ENCODE measurements around the gene AOPEP. TPM values are rescaled to one million over a fixed set of nuclear protein-coding genes. Genes with fewer than 3 reads are reported as not detected.

AOPEP gene
- total RNA-seq, 1 experiment from 2014 or later, result 36.4 TPM

DNA sequence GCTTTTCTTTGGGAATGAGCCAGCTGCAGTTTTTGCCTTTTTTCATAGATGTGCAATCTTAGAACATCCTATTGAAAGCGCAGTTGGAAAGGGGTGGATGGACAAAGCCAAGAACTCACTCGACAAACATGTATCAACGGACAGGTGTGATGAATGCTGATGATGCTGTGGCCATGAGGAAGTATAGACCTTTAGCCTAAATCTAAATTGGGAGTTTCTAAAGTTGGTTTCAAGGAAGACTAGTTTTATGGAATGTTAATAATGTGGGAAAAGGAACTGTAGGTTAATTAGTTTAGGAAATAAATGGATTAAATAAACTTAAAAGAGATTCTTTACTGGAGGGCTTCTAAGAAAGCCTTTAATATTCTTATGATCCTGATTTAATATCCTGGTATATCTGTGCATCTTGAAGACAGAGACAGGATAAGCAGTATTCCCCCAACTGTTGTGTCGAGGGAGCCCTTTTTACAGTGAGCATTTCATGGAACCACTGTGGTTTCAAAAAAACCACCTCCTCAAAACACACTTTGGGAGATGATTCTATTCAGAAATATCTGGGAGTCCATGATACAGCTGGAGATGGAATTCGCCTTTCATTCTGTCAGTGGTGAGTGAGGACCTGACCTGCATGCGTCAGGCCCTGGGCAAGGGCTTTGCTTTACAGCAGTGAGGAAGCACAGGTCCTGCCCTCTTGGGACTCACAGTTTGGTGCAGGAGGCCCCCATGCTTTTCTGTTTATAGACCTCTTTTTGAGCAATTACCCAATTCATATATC, 82.6 kb downstream of the AOPEP start:
- peaks cover 30% of the 10 kb centered on the region for H3K4me1 ChIP-seq (ENCODE audit: control insufficient read depth, insufficient read depth, low read length)
- peak overlapping the region; percentile 54; the same call in 1 of the 2 replicates for H3K27ac ChIP-seq (ENCODE audit: low read length)
- no peaks in the 10 kb centered on the region for H3K36me3 ChIP-seq (ENCODE audit: control insufficient read depth, insufficient read depth, low read length)
- DNase-seq (ENCODE audit: low read depth, low spot score), result no peak
- no peak for ATAC-seq
- CTCF ChIA-PET, result no interaction called here
- intact Hi-C loops (cut with micrococcal nuclease; ENCODE audit: unreplicated experiment), result no loop called here
- no peaks in the 10 kb centered on the region for H3K9me3 ChIP-seq (ENCODE audit: control insufficient read depth, insufficient read depth, low read depth, low read length)
- H3K27me3 ChIP-seq (ENCODE audit: control insufficient read depth, insufficient read depth, low read length), result no peaks in the 10 kb centered on the region
- no TSS peak for BruUV-seq (replicated peaks)
- in situ Hi-C loops (cut with HindIII; ENCODE audit: low pct_unique_long_range_greater_than_20kb, low sequenced_read_pairs), result no loop called here
- TF ChIP-seq TCF7L2 (IDR thresholded peaks at IDR 0.05; ENCODE audit: low read depth, low read length), result no peak
- TF ChIP-seq, protein P1, sequence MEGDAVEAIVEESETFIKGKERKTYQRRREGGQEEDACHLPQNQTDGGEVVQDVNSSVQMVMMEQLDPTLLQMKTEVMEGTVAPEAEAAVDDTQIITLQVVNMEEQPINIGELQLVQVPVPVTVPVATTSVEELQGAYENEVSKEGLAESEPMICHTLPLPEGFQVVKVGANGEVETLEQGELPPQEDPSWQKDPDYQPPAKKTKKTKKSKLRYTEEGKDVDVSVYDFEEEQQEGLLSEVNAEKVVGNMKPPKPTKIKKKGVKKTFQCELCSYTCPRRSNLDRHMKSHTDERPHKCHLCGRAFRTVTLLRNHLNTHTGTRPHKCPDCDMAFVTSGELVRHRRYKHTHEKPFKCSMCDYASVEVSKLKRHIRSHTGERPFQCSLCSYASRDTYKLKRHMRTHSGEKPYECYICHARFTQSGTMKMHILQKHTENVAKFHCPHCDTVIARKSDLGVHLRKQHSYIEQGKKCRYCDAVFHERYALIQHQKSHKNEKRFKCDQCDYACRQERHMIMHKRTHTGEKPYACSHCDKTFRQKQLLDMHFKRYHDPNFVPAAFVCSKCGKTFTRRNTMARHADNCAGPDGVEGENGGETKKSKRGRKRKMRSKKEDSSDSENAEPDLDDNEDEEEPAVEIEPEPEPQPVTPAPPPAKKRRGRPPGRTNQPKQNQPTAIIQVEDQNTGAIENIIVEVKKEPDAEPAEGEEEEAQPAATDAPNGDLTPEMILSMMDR (IDR thresholded peaks at IDR 0.05), result no peak
- no peak for TF ChIP-seq SIN3A (IDR thresholded peaks at IDR 0.05; ENCODE audit: borderline replicate concordance, insufficient read depth, low read depth, low read length)
- TF ChIP-seq, protein P2, sequence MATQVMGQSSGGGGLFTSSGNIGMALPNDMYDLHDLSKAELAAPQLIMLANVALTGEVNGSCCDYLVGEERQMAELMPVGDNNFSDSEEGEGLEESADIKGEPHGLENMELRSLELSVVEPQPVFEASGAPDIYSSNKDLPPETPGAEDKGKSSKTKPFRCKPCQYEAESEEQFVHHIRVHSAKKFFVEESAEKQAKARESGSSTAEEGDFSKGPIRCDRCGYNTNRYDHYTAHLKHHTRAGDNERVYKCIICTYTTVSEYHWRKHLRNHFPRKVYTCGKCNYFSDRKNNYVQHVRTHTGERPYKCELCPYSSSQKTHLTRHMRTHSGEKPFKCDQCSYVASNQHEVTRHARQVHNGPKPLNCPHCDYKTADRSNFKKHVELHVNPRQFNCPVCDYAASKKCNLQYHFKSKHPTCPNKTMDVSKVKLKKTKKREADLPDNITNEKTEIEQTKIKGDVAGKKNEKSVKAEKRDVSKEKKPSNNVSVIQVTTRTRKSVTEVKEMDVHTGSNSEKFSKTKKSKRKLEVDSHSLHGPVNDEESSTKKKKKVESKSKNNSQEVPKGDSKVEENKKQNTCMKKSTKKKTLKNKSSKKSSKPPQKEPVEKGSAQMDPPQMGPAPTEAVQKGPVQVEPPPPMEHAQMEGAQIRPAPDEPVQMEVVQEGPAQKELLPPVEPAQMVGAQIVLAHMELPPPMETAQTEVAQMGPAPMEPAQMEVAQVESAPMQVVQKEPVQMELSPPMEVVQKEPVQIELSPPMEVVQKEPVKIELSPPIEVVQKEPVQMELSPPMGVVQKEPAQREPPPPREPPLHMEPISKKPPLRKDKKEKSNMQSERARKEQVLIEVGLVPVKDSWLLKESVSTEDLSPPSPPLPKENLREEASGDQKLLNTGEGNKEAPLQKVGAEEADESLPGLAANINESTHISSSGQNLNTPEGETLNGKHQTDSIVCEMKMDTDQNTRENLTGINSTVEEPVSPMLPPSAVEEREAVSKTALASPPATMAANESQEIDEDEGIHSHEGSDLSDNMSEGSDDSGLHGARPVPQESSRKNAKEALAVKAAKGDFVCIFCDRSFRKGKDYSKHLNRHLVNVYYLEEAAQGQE (IDR thresholded peaks at IDR 0.05; ENCODE audit: insufficient read depth in 1 of 2, low read depth in 2 of 2, low read length in 1 of 2), result no peak
- no peak for TF ChIP-seq POLR2AphosphoS5 (IDR thresholded peaks at IDR 0.05; ENCODE audit: low read depth, low read length)
- POLR2A ChIA-PET, result no interaction called here
- no peak overlapping the region for H3K4me3 ChIP-seq (ENCODE audit: low read depth in 2 of 2, low read length in 2 of 2)

DNA sequence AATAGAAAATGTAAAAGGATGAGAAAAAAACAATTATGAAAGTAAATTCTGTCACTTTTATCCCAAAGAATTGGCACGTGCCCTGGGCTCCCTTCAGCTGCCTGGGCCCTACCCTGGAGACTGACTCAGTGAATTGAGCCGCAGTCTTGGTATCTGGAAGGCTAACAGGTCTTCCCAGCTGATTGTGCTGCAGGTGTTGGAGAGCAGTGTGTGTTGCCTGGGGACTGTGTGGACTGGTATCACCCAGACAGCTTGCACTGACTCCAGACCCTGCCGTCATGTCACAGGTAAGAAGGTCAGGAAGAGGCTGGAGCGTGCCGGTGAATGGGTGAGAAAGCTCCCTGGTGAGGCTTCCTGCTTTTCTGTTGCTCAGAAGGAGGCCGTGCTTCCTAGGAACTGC, 83.3 kb downstream of the AOPEP start:
- ATAC-seq, result no peak
- peaks cover 23% of the 10 kb centered on the region for H3K4me1 ChIP-seq (ENCODE audit: control insufficient read depth, insufficient read depth, low read length)
- no peaks in the 10 kb centered on the region for H3K36me3 ChIP-seq (ENCODE audit: control insufficient read depth, insufficient read depth, low read length)
- ChIA-PET CTCF (no interaction called here), POLR2A (no interaction called here)
- intact Hi-C loops (cut with micrococcal nuclease; ENCODE audit: unreplicated experiment) (no loop called here), in situ Hi-C loops (cut with HindIII; ENCODE audit: low pct_unique_long_range_greater_than_20kb, low sequenced_read_pairs) (no loop called here)
- no peak overlapping the region for H3K4me3 ChIP-seq (ENCODE audit: low read depth in 2 of 2, low read length in 2 of 2)
- TF ChIP-seq, protein P1 (IDR thresholded peaks at IDR 0.05), result no peak
- TF ChIP-seq TCF7L2 (IDR thresholded peaks at IDR 0.05; ENCODE audit: low read depth, low read length), result no peak
- TF ChIP-seq POLR2AphosphoS5 (IDR thresholded peaks at IDR 0.05; ENCODE audit: low read depth, low read length), result no peak
- TF ChIP-seq, protein P2 (IDR thresholded peaks at IDR 0.05; ENCODE audit: insufficient read depth in 1 of 2, low read depth in 2 of 2, low read length in 1 of 2), result no peak
- H3K9me3 ChIP-seq (ENCODE audit: control insufficient read depth, insufficient read depth, low read depth, low read length), result no peaks in the 10 kb centered on the region
- no peaks in the 10 kb centered on the region for H3K27me3 ChIP-seq (ENCODE audit: control insufficient read depth, insufficient read depth, low read length)
- H3K27ac ChIP-seq (ENCODE audit: low read length), result no peak overlapping the region
- no peak for DNase-seq (ENCODE audit: low read depth, low spot score)
- BruUV-seq (replicated peaks), result no TSS peak

Measured in Panc1 (cell line).